Gastroesophageal sphincter (tissue), 3 donors: ENCODE results near the gene CD160.

Experiments used
- CTCF ChIP-seq, 4 experiments: fragments of 200-600 bp in 2 of 4; fragments of 450-650 bp in 2 of 4; sonication (generic) in 1 of 4; IDR thresholded peaks; one replicate each; pipeline ENCODE4 v1.5.1; 2017 to 2019; ENCODE audit warnings: antibody characterized with exemption in 4 of 4, mild to moderate bottlenecking in 2 of 4, moderate library complexity in 2 of 4
- POLR2A ChIP-seq, 2 donors: fragments of 450-650 bp; IDR thresholded peaks; one replicate each; pipeline ENCODE4 v1.6.1; 2017; ENCODE audit warnings: antibody characterized with exemption in 2 of 2, mild to moderate bottlenecking in 2 of 2, moderate library complexity in 1 of 2
- POLR2AphosphoS5 ChIP-seq: sonication (generic); formaldehyde crosslinking; IDR thresholded peaks from one replicate; pipeline ENCODE4 v1.6.1; 2017; ENCODE audit warnings: antibody characterized with exemption

GRCh38 chr1:145736191-145736590 lies 16.9 kb downstream of the CD160 start:
- TF ChIP-seq CTCF (IDR thresholded peaks at IDR 0.05), result no peak
- TF ChIP-seq POLR2A (IDR thresholded peaks at IDR 0.05), result no peak
- no peak for TF ChIP-seq POLR2AphosphoS5
